ENCODE measurements around the gene FAXC.

Gene FAXC

DNA sequence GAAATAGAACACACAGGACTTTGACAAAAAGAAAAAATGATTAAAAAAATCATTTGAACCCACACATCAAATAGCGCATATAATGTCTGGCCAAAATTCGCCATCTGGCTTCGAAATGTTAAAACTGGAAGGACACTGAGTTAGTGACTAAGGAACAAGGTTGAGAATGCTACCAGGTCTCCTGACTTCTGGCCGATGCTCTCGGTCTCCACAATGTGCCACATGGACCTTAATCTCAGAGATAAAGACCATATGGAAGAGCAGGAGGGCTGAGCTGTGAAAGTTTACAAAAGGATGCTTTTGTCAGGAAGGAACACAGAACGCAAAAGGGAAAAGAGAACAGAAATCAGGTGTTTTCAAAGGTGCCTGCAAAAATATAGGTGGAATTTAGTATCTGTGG lies 54.7 kb downstream of the FAXC start:
- TF ChIP-seq, protein P1, sequence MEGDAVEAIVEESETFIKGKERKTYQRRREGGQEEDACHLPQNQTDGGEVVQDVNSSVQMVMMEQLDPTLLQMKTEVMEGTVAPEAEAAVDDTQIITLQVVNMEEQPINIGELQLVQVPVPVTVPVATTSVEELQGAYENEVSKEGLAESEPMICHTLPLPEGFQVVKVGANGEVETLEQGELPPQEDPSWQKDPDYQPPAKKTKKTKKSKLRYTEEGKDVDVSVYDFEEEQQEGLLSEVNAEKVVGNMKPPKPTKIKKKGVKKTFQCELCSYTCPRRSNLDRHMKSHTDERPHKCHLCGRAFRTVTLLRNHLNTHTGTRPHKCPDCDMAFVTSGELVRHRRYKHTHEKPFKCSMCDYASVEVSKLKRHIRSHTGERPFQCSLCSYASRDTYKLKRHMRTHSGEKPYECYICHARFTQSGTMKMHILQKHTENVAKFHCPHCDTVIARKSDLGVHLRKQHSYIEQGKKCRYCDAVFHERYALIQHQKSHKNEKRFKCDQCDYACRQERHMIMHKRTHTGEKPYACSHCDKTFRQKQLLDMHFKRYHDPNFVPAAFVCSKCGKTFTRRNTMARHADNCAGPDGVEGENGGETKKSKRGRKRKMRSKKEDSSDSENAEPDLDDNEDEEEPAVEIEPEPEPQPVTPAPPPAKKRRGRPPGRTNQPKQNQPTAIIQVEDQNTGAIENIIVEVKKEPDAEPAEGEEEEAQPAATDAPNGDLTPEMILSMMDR (IDR thresholded peaks at IDR 0.05; ENCODE audit: insufficient read depth, low read depth, low read length, missing control alignments) = no peak
- no peak for DNase-seq (ENCODE audit: low read depth)
- no peak overlapping the region for H3K4me3 ChIP-seq (ENCODE audit: low read depth, low read length)

DNA sequence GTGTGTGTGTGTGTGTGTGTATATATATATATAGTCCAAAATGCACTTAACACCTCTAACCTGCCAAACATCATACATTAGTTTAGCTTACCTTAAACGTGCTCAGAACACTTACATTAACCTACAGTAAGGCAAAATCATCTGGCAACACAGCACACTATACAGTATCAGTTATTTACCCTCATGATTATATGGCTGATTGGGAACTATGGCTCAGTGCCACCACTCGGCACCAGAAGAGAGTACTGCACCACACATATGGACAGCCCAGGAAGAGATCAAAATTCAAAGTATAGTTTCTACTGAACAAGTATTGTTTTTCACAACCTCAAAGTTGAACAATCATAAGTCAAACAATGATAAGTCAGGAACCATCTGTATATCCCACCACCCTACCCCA lies 59.8 kb downstream of the FAXC start:
- H3K4me3 ChIP-seq (ENCODE audit: low read depth, low read length) = no peak overlapping the region
- DNase-seq (ENCODE audit: low read depth) = no peak
- TF ChIP-seq, protein P1 (IDR thresholded peaks at IDR 0.05; ENCODE audit: insufficient read depth, low read depth, low read length, missing control alignments) = no peak

DNA sequence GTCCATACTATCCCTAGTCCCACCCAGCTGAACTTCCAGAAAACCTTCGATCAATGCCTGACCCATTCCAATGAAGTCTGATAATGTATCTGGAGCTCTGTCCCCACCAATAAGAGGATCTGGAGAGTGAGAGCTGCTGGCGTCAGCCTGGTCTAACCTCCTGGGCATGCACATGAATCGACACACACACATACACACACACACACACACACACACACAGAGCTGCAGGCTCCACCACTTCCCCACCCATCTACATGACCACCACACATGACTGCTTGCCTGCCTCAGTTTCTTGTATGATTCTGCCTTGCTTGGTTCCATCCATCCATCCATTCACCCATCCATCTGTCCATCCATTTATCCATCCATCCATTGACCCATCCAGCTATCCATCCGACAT lies 60.8 kb downstream of the FAXC start:
- no peak overlapping the region for H3K4me3 ChIP-seq (ENCODE audit: low read depth, low read length)
- DNase-seq (ENCODE audit: low read depth) = no peak
- TF ChIP-seq, protein P1 (IDR thresholded peaks at IDR 0.05; ENCODE audit: insufficient read depth, low read depth, low read length, missing control alignments) = no peak

DNA sequence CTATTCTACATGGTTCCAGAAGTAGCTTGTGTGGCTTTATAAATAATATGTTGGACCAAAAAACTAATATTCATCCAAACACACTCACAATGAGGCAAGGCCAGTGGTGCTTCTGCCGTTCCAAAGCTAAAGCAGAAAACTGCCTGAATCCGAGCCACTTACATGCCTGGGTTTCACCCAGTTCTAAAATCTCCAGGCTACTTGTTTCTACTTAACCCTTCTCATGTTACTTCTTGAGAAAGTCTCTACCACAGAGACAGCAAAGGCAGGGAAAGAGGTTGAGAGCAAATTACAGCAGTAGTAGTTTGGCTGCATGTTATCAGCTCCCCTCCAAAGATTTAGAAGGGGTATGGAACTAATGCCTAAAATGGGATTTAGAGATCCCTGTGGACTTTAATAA lies 62.0 kb downstream of the FAXC start:
- DNase-seq (ENCODE audit: low read depth) = no peak
- no peak overlapping the region for H3K4me3 ChIP-seq (ENCODE audit: low read depth, low read length)
- TF ChIP-seq, protein P1 (IDR thresholded peaks at IDR 0.05; ENCODE audit: insufficient read depth, low read depth, low read length, missing control alignments) = no peak

DNA sequence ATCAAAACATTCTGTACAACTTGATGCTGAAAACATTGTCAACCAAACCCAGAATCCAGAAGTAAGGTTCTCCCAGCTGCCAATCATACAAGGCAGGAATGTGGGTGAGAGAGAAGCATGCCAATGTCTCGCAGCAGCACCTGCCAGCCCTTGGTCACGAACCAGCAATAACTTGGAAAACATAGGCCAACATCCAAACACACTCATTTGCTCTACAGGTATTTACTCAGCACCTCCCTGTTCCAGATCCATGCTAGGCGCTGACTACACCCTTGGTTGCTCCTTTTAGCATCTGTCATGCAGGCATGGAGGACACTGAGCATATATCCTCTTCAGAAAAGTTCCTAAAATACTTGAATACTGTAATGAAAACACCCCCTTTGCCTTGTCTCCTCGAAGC lies 63.6 kb downstream of the FAXC start:
- H3K4me3 ChIP-seq (ENCODE audit: low read depth, low read length) = no peak overlapping the region
- TF ChIP-seq, protein P1 (IDR thresholded peaks at IDR 0.05; ENCODE audit: insufficient read depth, low read depth, low read length, missing control alignments) = no peak
- DNase-seq (ENCODE audit: low read depth) = no peak

DNA sequence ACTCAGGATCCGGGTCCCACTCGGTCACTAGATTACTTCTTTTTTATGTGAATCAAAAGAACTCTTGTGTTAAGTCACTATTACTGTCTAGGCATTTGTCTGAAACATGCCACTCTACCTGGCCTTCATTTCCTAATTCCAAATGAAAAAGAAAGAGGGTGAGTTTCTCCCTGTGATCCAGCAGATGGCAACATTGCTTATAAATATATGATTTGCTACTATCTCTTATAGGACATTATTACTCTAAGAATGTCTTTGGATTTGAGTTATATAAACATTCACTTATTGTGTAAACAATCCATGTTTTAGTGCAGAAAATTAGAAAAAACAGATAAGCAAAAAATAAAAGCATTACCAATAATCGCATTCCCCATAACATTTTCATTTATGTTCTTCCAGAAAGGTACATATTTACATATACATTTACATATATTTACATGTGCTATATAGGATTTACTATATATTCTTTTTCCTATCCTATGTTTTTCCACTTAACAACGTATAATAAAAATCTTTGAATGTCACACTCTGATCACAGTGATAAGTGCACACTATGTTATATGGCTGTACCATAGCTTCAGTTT lies 66.9 kb downstream of the FAXC start:
- TF ChIP-seq, protein P1 (IDR thresholded peaks at IDR 0.05; ENCODE audit: insufficient read depth, low read depth, low read length, missing control alignments) = peak; percentile 32
- no peak for DNase-seq (ENCODE audit: low read depth)
- no peak overlapping the region for H3K4me3 ChIP-seq (ENCODE audit: low read depth, low read length)

DNA sequence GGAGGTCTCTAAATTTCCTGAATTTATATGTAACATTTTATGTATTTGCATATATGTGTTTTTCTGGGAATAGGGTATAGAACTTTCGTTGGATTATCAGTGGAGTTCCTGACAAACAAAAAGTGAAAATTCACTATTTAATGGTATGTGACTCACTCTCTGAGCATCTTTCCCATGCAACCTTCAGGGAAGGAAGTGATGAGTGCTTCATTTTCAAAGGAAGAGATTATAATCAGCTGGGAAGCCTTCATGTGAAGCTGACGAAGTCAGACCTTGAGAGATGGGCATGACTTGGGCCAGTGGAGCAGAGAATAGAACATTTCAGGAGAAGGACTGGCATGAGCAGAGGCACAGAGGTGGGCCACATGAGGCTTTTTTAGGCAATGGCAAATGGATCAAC lies 72.7 kb downstream of the FAXC start:
- TF ChIP-seq, protein P1 (IDR thresholded peaks at IDR 0.05; ENCODE audit: insufficient read depth, low read depth, low read length, missing control alignments) = no peak
- no peak overlapping the region for H3K4me3 ChIP-seq (ENCODE audit: low read depth, low read length)
- no peak for DNase-seq (ENCODE audit: low read depth)

All from GM12865 (cell line).